Measurements from ENCODE around the gene CTDSP1. TPM values are rescaled to one million over a fixed set of nuclear protein-coding genes. Genes with fewer than 3 reads are reported as not detected.

CTDSP1 gene
- polyA plus RNA-seq, 4 donors = 94.3 to 181 (median 127) TPM

DNA sequence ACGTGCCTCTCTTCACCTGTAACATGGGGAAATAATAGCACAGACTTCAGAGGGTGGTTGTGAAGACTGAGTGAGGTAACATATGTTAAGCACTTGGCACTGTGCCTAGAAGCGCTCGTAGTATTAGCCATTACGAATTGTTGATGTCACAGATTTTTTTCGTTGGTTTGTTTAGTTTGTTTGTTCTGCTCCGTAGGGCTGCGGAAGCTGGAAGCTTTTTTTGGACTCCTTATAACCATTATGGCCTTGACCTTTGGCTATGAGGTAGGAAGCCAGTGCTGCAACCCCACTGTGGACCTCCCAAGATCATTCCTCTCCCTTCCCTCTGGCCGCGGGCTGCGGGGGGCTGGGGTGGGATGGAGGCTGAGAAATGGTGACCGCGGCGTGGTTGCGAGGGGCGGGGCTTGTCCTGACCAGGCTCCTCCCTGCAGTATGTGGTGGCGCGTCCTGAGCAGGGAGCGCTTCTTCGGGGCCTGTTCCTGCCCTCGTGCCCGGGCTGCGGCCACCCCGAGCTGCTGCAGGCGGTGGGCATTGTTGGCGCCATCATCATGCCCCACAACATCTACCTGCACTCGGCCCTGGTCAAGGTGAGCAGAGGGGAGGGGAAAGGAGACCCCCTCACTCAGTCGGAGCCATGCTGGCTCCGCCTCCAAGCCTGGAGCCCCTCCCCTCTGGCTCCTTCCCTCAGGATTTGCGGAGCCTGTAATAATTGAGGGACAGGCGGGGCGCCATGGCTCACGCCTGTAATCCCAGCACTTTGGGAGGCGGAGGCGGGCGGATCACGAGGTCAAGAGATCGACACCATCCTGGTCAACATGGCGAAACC, 12.1 kb upstream of the CTDSP1 start:
- Histone ChIP-seq H3K27ac (ENCODE audit: low read depth in 1 of 3, low read length in 2 of 3) (peak overlapping the region; percentile 52 to 92 (median 81)), H3K36me3 (ENCODE audit: control insufficient read depth in 3 of 3, insufficient read depth in 2 of 3, low read depth in 1 of 3, low read length in 3 of 3) (no peaks in the 10 kb centered on the region)
- no peak for FAIRE-seq

DNA sequence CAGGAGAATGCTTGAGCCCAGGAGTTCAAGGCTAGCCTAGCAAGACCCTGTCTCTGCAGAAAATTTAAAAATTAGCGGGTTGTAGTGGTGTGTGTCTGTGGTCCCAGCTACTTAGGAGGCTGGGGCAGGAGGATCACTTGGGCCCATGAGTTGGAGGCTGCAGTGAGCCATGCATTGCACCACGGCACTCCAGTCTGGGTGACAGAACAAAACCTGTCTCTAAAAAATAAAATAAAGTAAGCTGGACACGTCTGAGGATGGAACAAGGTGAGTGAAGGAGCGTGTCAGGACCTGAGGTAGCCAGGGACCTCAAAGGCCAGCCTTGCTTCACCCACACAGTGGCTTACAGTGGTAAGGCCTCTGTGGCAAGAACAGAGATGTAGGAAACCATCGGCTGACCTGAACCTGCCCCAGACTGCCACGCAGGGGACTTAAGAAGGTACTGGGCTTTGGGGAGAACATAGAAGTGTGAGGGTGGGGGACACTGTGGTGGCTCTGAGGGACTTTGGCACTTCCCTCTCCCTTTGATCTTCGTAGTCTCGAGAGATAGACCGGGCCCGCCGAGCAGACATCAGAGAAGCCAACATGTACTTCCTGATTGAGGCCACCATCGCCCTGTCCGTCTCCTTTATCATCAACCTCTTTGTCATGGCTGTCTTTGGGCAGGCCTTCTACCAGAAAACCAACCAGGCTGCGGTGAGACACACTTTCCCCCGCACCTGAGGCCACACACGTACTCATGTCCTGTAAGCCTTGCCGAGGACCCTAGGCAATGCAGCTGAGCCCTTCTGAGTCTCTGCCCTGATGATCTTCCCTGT, 10.1 kb upstream of the CTDSP1 start:
- Histone ChIP-seq H3K4me1 (ENCODE audit: control insufficient read depth in 3 of 3, insufficient read depth in 2 of 3, low read depth in 1 of 3, low read length in 2 of 3) (peaks cover 0 to 18% (median 0%) of the 10 kb centered on the region in 3 donors), H3K36me3 (ENCODE audit: control insufficient read depth in 3 of 3, insufficient read depth in 2 of 3, low read depth in 1 of 3, low read length in 3 of 3) (no peaks in the 10 kb centered on the region)

More for the DNA sequence above, 12.1 kb upstream of the CTDSP1 start:
- DNase-seq = peak; percentile 79 to 94
- Histone ChIP-seq H3K9me3 (ENCODE audit: control insufficient read depth in 2 of 2, insufficient read depth in 1 of 2, low read depth in 1 of 2, low read length in 1 of 2) (no peaks in the 10 kb centered on the region), H3K4me3 (ENCODE audit: low read depth in 1 of 3, low read length in 3 of 3) (peak overlapping the region in 2 of 3 donors; percentile 47 to 49), H3K27me3 (ENCODE audit: control insufficient read depth in 3 of 3, insufficient read depth in 3 of 3, low read length in 3 of 3) (no peaks in the 10 kb centered on the region), H3K4me1 (ENCODE audit: control insufficient read depth in 3 of 3, insufficient read depth in 2 of 3, low read depth in 1 of 3, low read length in 2 of 3) (peaks cover 0 to 18% (median 0%) of the 10 kb centered on the region in 3 donors)
- WGBS, 3 donors = 3 to 14% (median 12%) methylated on average over 35 to 38 of the region's 38 CpGs

DNA sequence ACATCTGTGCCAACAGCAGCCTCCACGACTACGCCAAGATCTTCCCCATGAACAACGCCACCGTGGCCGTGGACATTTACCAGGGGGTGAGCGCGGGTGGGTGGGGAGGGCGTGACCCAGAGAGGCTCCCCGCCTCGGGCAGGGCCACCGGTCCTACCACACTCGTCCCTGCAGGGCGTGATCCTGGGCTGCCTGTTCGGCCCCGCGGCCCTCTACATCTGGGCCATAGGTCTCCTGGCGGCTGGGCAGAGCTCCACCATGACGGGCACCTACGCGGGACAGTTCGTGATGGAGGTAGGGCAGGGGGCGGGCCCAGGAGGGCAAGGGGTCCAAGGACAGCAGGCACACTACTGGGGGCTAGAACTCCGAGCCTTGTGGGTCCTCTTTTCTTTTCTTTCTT, 8.5 kb upstream of the CTDSP1 start:
- 88 to 94% (median 90%) methylated on average over 18 to 23 of the region's 23 CpGs for WGBS, 3 donors
- Histone ChIP-seq H3K27me3 (ENCODE audit: control insufficient read depth in 3 of 3, insufficient read depth in 3 of 3, low read length in 3 of 3) (no peaks in the 10 kb centered on the region), H3K9me3 (ENCODE audit: control insufficient read depth in 2 of 2, insufficient read depth in 1 of 2, low read depth in 1 of 2, low read length in 1 of 2) (no peaks in the 10 kb centered on the region), H3K4me3 (ENCODE audit: low read depth in 1 of 3, low read length in 3 of 3) (no peak overlapping the region), H3K36me3 (ENCODE audit: control insufficient read depth in 3 of 3, insufficient read depth in 2 of 3, low read depth in 1 of 3, low read length in 3 of 3) (no peaks in the 10 kb centered on the region), H3K27ac (ENCODE audit: low read depth in 1 of 3, low read length in 2 of 3) (no peak overlapping the region), H3K4me1 (ENCODE audit: control insufficient read depth in 3 of 3, insufficient read depth in 2 of 3, low read depth in 1 of 3, low read length in 2 of 3) (peaks cover 0 to 23% (median 0%) of the 10 kb centered on the region in 3 donors)
- no peak for FAIRE-seq
- DNase-seq = no peak

More for the DNA sequence above, 10.1 kb upstream of the CTDSP1 start:
- H3K4me3 ChIP-seq (ENCODE audit: low read depth in 1 of 3, low read length in 3 of 3) = no peak overlapping the region
- no peak overlapping the region for H3K27ac ChIP-seq (ENCODE audit: low read depth in 1 of 3, low read length in 2 of 3)
- DNase-seq (no peak), FAIRE-seq (no peak)
- H3K9me3 ChIP-seq (ENCODE audit: control insufficient read depth in 2 of 2, insufficient read depth in 1 of 2, low read depth in 1 of 2, low read length in 1 of 2) = no peaks in the 10 kb centered on the region
- WGBS, 3 donors = 75 to 87% (median 80%) methylated on average over 17 of the region's 17 CpGs
- no peaks in the 10 kb centered on the region for H3K27me3 ChIP-seq (ENCODE audit: control insufficient read depth in 3 of 3, insufficient read depth in 3 of 3, low read length in 3 of 3)

DNA sequence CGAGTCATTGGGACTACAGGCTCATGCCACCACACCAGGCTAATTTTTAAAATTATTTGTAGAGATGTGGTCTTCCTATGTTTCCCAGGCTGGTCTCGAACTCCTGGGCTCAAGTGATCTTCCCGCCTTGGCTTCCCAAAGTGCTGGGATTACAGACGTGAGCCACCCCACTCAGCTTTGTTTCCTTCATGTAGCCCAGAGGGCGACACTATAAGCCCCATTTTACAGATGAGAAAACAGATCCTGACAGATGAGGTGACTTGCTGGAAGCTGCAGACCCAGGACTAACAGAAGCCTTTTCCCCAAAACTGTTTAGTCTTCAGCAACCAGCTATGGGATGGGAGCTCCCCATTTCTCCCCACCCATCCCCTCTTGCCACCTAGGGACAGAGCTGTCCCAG, 7.2 kb upstream of the CTDSP1 start:
- FAIRE-seq (no peak), DNase-seq (no peak)
- Histone ChIP-seq H3K4me1 (ENCODE audit: control insufficient read depth in 3 of 3, insufficient read depth in 2 of 3, low read depth in 1 of 3, low read length in 2 of 3) (peaks cover 0 to 22% (median 0%) of the 10 kb centered on the region in 3 donors), H3K27ac (ENCODE audit: low read depth in 1 of 3, low read length in 2 of 3) (no peak overlapping the region), H3K4me3 (ENCODE audit: low read depth in 1 of 3, low read length in 3 of 3) (no peak overlapping the region), H3K9me3 (ENCODE audit: control insufficient read depth in 2 of 2, insufficient read depth in 1 of 2, low read depth in 1 of 2, low read length in 1 of 2) (no peaks in the 10 kb centered on the region), H3K36me3 (ENCODE audit: control insufficient read depth in 3 of 3, insufficient read depth in 2 of 3, low read depth in 1 of 3, low read length in 3 of 3) (no peaks in the 10 kb centered on the region), H3K27me3 (ENCODE audit: control insufficient read depth in 3 of 3, insufficient read depth in 3 of 3, low read length in 3 of 3) (no peaks in the 10 kb centered on the region)
- WGBS, 3 donors = 88 to 93% (median 88%) methylated on average over 5 of the region's 5 CpGs

DNA sequence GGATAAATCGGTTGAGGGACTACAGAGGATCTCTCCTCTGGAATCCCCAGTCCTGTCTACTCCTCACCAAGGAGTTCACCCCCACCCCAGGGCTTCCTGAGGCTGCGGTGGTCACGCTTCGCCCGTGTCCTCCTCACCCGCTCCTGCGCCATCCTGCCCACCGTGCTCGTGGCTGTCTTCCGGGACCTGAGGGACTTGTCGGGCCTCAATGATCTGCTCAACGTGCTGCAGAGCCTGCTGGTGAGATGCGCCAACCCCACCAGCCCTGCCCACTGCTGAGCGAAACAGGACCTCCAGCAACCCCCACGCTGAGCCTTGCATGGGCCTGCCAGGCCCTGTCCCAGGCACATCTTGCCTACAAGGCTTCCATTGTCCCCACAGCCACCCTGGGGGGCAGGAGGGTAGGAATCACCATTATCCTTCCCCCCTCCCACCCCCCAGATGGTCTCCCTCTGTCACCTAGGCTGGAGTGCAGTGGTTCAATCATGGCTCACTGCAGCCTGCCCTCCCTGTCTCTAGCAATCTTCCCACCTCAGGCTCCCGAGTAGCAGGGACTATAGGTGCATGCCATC, 6.7 kb upstream of the CTDSP1 start:
- DNase-seq (no peak), FAIRE-seq (no peak)
- WGBS, 3 donors = 84 to 88% (median 86%) methylated on average over 15 to 16 of the region's 16 CpGs

DNA sequence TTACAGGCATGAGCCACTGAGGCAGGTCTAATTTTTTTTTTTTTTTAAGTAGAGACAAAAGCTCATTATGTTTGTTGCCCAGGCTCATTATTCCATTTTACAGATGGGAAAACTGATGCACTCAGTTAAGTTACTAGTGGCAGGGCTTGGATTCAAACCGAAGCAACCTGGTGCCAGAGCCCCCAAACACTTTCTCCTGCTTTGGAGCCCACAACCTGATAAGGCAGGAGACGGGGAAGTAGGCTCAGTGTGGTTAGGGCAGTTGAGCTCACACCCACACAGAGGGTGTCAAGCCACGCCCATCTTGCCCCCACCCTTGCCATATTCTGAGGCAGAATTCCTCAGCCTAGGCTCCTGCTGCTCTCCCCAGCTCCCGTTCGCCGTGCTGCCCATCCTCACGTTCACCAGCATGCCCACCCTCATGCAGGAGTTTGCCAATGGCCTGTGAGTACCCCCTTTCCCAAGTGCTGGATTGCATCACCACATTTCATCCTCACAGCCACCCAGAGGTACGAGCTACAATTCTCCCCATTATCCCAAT, 5.8 kb upstream of the CTDSP1 start:
- no peaks in the 10 kb centered on the region for H3K9me3 ChIP-seq (ENCODE audit: control insufficient read depth in 2 of 2, insufficient read depth in 1 of 2, low read depth in 1 of 2, low read length in 1 of 2)
- peaks cover 0 to 26% (median 0%) of the 10 kb centered on the region in 3 donors for H3K4me1 ChIP-seq (ENCODE audit: control insufficient read depth in 3 of 3, insufficient read depth in 2 of 3, low read depth in 1 of 3, low read length in 2 of 3)
- FAIRE-seq (no peak), DNase-seq (no peak)
- WGBS, 3 donors = 59 to 67% (median 66%) methylated on average over 7 to 8 of the region's 8 CpGs
- H3K36me3 ChIP-seq (ENCODE audit: control insufficient read depth in 3 of 3, insufficient read depth in 2 of 3, low read depth in 1 of 3, low read length in 3 of 3) = no peaks in the 10 kb centered on the region
- no peak overlapping the region for H3K27ac ChIP-seq (ENCODE audit: low read depth in 1 of 3, low read length in 2 of 3)
- H3K27me3 ChIP-seq (ENCODE audit: control insufficient read depth in 3 of 3, insufficient read depth in 3 of 3, low read length in 3 of 3) = no peaks in the 10 kb centered on the region
- no peak overlapping the region for H3K4me3 ChIP-seq (ENCODE audit: low read depth in 1 of 3, low read length in 3 of 3)

More for the DNA sequence above, 6.7 kb upstream of the CTDSP1 start:
- Histone ChIP-seq H3K4me1 (ENCODE audit: control insufficient read depth in 3 of 3, insufficient read depth in 2 of 3, low read depth in 1 of 3, low read length in 2 of 3) (peaks cover 0 to 22% (median 0%) of the 10 kb centered on the region in 3 donors), H3K36me3 (ENCODE audit: control insufficient read depth in 3 of 3, insufficient read depth in 2 of 3, low read depth in 1 of 3, low read length in 3 of 3) (no peaks in the 10 kb centered on the region), H3K9me3 (ENCODE audit: control insufficient read depth in 2 of 2, insufficient read depth in 1 of 2, low read depth in 1 of 2, low read length in 1 of 2) (no peaks in the 10 kb centered on the region), H3K27ac (ENCODE audit: low read depth in 1 of 3, low read length in 2 of 3) (no peak overlapping the region), H3K4me3 (ENCODE audit: low read depth in 1 of 3, low read length in 3 of 3) (no peak overlapping the region), H3K27me3 (ENCODE audit: control insufficient read depth in 3 of 3, insufficient read depth in 3 of 3, low read length in 3 of 3) (no peaks in the 10 kb centered on the region)

DNA sequence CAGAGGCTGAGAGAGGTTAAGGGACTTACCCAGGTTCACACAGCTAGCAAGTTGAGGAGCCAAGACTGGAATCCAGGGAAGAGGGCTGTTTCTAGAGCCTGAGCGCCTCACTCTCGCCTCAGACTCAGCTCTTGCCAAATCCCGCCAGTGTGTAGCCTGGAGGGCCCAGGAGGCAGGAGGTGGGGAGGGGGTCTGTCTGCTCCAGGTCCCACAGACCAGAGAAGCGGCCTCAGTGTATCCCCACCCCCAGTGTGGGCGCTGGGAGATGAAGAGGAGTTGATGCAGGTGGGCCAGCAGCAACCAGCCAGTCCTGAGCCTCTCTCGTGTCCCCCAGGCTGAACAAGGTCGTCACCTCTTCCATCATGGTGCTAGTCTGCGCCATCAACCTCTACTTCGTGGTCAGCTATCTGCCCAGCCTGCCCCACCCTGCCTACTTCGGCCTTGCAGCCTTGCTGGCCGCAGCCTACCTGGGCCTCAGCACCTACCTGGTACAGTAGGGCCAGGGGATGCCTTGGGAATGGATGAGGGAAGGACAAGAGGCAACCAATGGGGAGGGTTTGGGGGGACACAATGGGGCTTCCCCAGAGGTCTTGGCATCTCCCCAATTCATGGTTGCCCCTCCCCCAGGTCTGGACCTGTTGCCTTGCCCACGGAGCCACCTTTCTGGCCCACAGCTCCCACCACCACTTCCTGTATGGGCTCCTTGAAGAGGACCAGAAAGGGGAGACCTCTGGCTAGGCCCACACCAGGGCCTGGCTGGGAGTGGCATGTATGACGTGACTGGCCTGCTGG, 5.2 kb upstream of the CTDSP1 start:
- Histone ChIP-seq H3K27ac (ENCODE audit: low read depth in 1 of 3, low read length in 2 of 3) (no peak overlapping the region), H3K4me1 (ENCODE audit: control insufficient read depth in 3 of 3, insufficient read depth in 2 of 3, low read depth in 1 of 3, low read length in 2 of 3) (peaks cover 0 to 28% (median 0%) of the 10 kb centered on the region in 3 donors), H3K9me3 (ENCODE audit: control insufficient read depth in 2 of 2, insufficient read depth in 1 of 2, low read depth in 1 of 2, low read length in 1 of 2) (no peaks in the 10 kb centered on the region), H3K4me3 (ENCODE audit: low read depth in 1 of 3, low read length in 3 of 3) (no peak overlapping the region), H3K27me3 (ENCODE audit: control insufficient read depth in 3 of 3, insufficient read depth in 3 of 3, low read length in 3 of 3) (no peaks in the 10 kb centered on the region), H3K36me3 (ENCODE audit: control insufficient read depth in 3 of 3, insufficient read depth in 2 of 3, low read depth in 1 of 3, low read length in 3 of 3) (no peaks in the 10 kb centered on the region)
- no peak for FAIRE-seq
- 80 to 88% (median 84%) methylated on average over 12 to 13 of the region's 13 CpGs for WGBS, 3 donors
- no peak for DNase-seq

All from small intestine (tissue), 7 donors.